ENCODE measurements around the gene PTPRB. TPM values are rescaled to one million over a fixed set of nuclear protein-coding genes. Genes with fewer than 3 reads are reported as not detected.
"Not testable (repeated sequence)": the region's sequence is repeated elsewhere in the genome, so short reads cannot be mapped to it uniquely, and the experiment has no call there.

The PTPRB gene
- total and polyA plus RNA-seq, 2 of the 8 experiments (the other 6 are each of a cell fraction or from before 2014, with no cell fraction given): 0.36 to 0.58 TPM

DNA sequence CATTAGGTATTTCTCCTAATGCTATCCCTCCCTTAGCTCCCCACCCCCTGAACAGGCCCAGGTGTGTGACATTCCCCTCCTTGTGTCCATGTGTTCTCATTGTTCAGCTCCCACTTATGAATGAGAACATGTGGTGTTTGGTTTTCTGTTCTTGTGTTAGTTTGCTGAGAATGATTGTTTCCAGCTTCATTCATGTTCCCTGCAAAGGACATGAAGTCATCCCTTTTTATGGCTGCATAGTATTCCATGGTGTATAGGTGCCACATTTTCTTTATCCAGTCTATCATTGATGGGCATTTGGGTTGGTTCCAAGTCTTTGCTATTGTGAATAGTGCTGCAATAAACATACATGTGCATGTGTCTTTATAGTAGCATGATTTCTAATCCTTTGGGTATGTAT, 146.3 kb downstream of the PTPRB start:
- H4K5ac ChIP-seq (ENCODE audit: insufficient read length, low read depth, low read length); FAIRE-seq; H2BK20ac ChIP-seq (ENCODE audit: low read length); H3K56ac ChIP-seq (replicated peaks; ENCODE audit: insufficient read length, low read depth, low read length); H2AK5ac ChIP-seq (ENCODE audit: low read depth, low read length); H3K4me1 ChIP-seq (replicated peaks in 1 of 4; ENCODE audit: control insufficient read depth in 3 of 4, insufficient read depth in 4 of 4, low read length in 3 of 4); H3K27ac ChIP-seq (ENCODE audit: low read depth, low read length); POLR2A ChIA-PET (ENCODE audit: partially characterized antibody); H3K79me1 ChIP-seq (ENCODE audit: low read depth, low read length); DNase-seq (ENCODE audit: low read depth in 1 of 2, low spot score in 2 of 2); H2AFZ ChIP-seq (ENCODE audit: low read length); H3K18ac ChIP-seq (ENCODE audit: extremely low read depth, low read length); H3K23ac ChIP-seq (ENCODE audit: insufficient read length); H3K4ac ChIP-seq (replicated peaks; ENCODE audit: insufficient read length, low read depth, low read length); H4K20me1 ChIP-seq (replicated peaks in 1 of 2; ENCODE audit: control insufficient read depth in 1 of 2, insufficient read depth in 2 of 2, low read length in 2 of 2); H3K9ac ChIP-seq (replicated peaks in 1 of 4; ENCODE audit: extremely low read depth in 1 of 4, low read depth in 3 of 4, low read length in 3 of 4); H3K9me3 ChIP-seq (ENCODE audit: insufficient read depth in 2 of 2, low read depth in 1 of 2, low read length in 1 of 2); H4K8ac ChIP-seq (ENCODE audit: extremely low read depth, insufficient read depth, low read length); H2BK120ac ChIP-seq (replicated peaks; ENCODE audit: low read depth, low read length); H2BK12ac ChIP-seq (ENCODE audit: low read depth, low read length); H3K36me3 ChIP-seq (ENCODE audit: control insufficient read depth in 2 of 4, insufficient read depth in 4 of 4, low read length in 3 of 4); H3K4me2 ChIP-seq (ENCODE audit: insufficient read depth in 1 of 2, low read depth in 2 of 2, low read length in 2 of 2); H3K79me2 ChIP-seq (ENCODE audit: control insufficient read depth in 1 of 2, insufficient read depth in 2 of 2, low read length in 2 of 2); H2BK5ac ChIP-seq (ENCODE audit: low read depth, low read length); H3K23me2 ChIP-seq (ENCODE audit: low read depth, low read length); H3K14ac ChIP-seq (ENCODE audit: insufficient read length); H3K4me3 ChIP-seq (ENCODE audit: extremely low read depth in 1 of 4, insufficient read depth in 2 of 4, low read depth in 3 of 4, low read length in 4 of 4); H2BK15ac ChIP-seq (ENCODE audit: low read length); H4K91ac ChIP-seq (replicated peaks; ENCODE audit: insufficient read length, low read length); H3K27me3 ChIP-seq (replicated peaks in 1 of 4; ENCODE audit: control insufficient read depth in 3 of 4, extremely low read depth in 1 of 4, insufficient read depth in 3 of 4, low read length in 3 of 4): not testable (repeated sequence)
- CTCF ChIA-PET (ENCODE audit: partially characterized antibody): interaction anchor here (0.6 kb wide), 1 partner anchor 265 kb away, joined by 3 read pairs; no protein-coding TSS in a partner anchor

Measured in H1 (cell line).